Right lung (tissue), 10 donors: ENCODE data around the gene ZC3H15. TPM values are rescaled to one million over a fixed set of nuclear protein-coding genes. Genes with fewer than 3 reads are reported as not detected.
"Not testable (repeated sequence)": the region's sequence is repeated elsewhere in the genome, so short reads cannot be mapped to it uniquely, and the experiment has no call there.

Experiments
- DNase-seq, 2 donors: peaks; one replicate each; pipeline ENCODE4 v3.0.0-alpha.2; 2013
- long read RNA-seq, 8 donors: transcript quantifications; one replicate each; lab custom pipeline, GENCODE V29; 2026
- polyA plus RNA-seq, 5 donors: library from polyadenylated mRNA; unstranded; fragments of 120-200 nt; gene quantifications; one replicate each; pipeline versions ENCODE4 v1.2.1 to v1.2.3, GENCODE V29; 2013; ENCODE audit warnings: inconsistent platforms in 1 of 5, low replicate concordance in 1 of 5; ENCODE audit not compliant: insufficient read length in 5 of 5, insufficient read depth in 1 of 5

The ZC3H15 gene
- 100 to 1,000 TPM in 4 of 5 donors, 10 to 100 TPM in 1; 81.4 to 129 (median 121) TPM for polyA plus RNA-seq
- long read RNA-seq, donor 1, transcript ZC3H15-201 (10 exons, 2,138 nt), result major isoform, 18 of 61 reads
- long read RNA-seq, donor 1, partial matches to known transcripts, result 42 of 61 reads
- long read RNA-seq, donor 1, other reads (novel, unspliced or antisense), result 0 of 61 reads
- long read RNA-seq, donor 2, transcript ZC3H15-201 (10 exons, 2,138 nt), result major isoform, 17 of 38 reads
- long read RNA-seq, donor 2, partial matches to known transcripts, result 19 of 38 reads
- long read RNA-seq, donor 2, other reads (novel, unspliced or antisense), result 0 of 38 reads
- long read RNA-seq, donor 3, transcript ZC3H15-201 (10 exons, 2,138 nt), result major isoform, 9 of 28 reads
- long read RNA-seq, donor 3, partial matches to known transcripts, result 19 of 28 reads
- long read RNA-seq, donor 3, other reads (novel, unspliced or antisense), result 0 of 28 reads
- long read RNA-seq, donor 4, transcript ZC3H15-201 (10 exons, 2,138 nt), result major isoform, 6 of 40 reads
- long read RNA-seq, donor 4, partial matches to known transcripts, result 34 of 40 reads
- long read RNA-seq, donor 4, other reads (novel, unspliced or antisense), result 0 of 40 reads
- long read RNA-seq, donor 5, transcript ZC3H15-201 (10 exons, 2,138 nt), result major isoform, 27 of 73 reads
- long read RNA-seq, donor 5, partial matches to known transcripts, result 44 of 73 reads
- long read RNA-seq, donor 5, other reads (novel, unspliced or antisense), result 0 of 73 reads
- long read RNA-seq, donor 6, transcript ZC3H15-201 (10 exons, 2,138 nt), result major isoform, 20 of 53 reads
- long read RNA-seq, donor 6, partial matches to known transcripts, result 31 of 53 reads
- long read RNA-seq, donor 6, other reads (novel, unspliced or antisense), result 0 of 53 reads
- long read RNA-seq, donor 7, transcript ZC3H15-201 (10 exons, 2,138 nt), result major isoform, 20 of 40 reads
- long read RNA-seq, donor 7, partial matches to known transcripts, result 19 of 40 reads
- long read RNA-seq, donor 7, other reads (novel, unspliced or antisense), result 0 of 40 reads
- long read RNA-seq, donor 8, transcript ZC3H15-201 (10 exons, 2,138 nt), result major isoform, 9 of 9 reads
- long read RNA-seq, donor 8, partial matches to known transcripts, result 0 of 9 reads
- long read RNA-seq, donor 8, other reads (novel, unspliced or antisense), result 0 of 9 reads

GRCh38 chr2:186485871-186486650 lies at the start of gene ZC3H15:
ZC3H15 (plus strand) TSS chr2:186486260; CDS start chr2:186486383, 123 bp downstream.
- DNase-seq, result peak; percentile 97 to 98

GRCh38 chr2:186437719-186438118 lies 48.3 kb upstream of the ZC3H15 start:
- DNase-seq, result no peak

- DNase-seq, result not testable (repeated sequence)
These were observed 46.4 kb upstream of the ZC3H15 start for GRCh38 chr2:186439673-186440095.

GRCh38 chr2:186440506-186440905 lies 45.6 kb upstream of the ZC3H15 start:
- DNase-seq, result no peak

- no peak for DNase-seq
These were observed 43.2 kb upstream of the ZC3H15 start for GRCh38 chr2:186442885-186443284.

GRCh38 chr2:186443851-186444250 lies 42.2 kb upstream of the ZC3H15 start:
- no peak for DNase-seq

GRCh38 chr2:186445506-186445905 lies 40.6 kb upstream of the ZC3H15 start:
- DNase-seq, result no peak

GRCh38 chr2:186455613-186456012 lies 30.4 kb upstream of the ZC3H15 start:
- DNase-seq, result no peak

GRCh38 chr2:186456941-186457340 lies 29.1 kb upstream of the ZC3H15 start:
- no peak for DNase-seq

GRCh38 chr2:186457908-186458307 lies 28.2 kb upstream of the ZC3H15 start:
- no peak for DNase-seq

- no peak for DNase-seq
These were observed 27.1 kb upstream of the ZC3H15 start for GRCh38 chr2:186459009-186459408.

- no peak for DNase-seq
These were observed 25.6 kb upstream of the ZC3H15 start for GRCh38 chr2:186460465-186460864.

GRCh38 chr2:186466743-186467142 lies 19.3 kb upstream of the ZC3H15 start:
- DNase-seq, result no peak

GRCh38 chr2:186467421-186467820 lies 18.6 kb upstream of the ZC3H15 start:
- DNase-seq, result no peak

GRCh38 chr2:186472722-186473493 lies 13.2 kb upstream of the ZC3H15 start:
- not testable (repeated sequence) for DNase-seq

- DNase-seq, result not testable (repeated sequence)
These were observed 11.8 kb upstream of the ZC3H15 start for GRCh38 chr2:186474239-186474638.

GRCh38 chr2:186477790-186478189 lies 8.3 kb upstream of the ZC3H15 start:
- DNase-seq, result no peak

GRCh38 chr2:186480991-186481390 lies 5.1 kb upstream of the ZC3H15 start:
- no peak for DNase-seq

- DNase-seq, result peak in 1 of 2 donors; percentile 24
These were observed 1.9 kb upstream of the ZC3H15 start for GRCh38 chr2:186484062-186484735.

GRCh38 chr2:186485576-186485870 lies 537 bp upstream of the ZC3H15 start:
- no peak for DNase-seq
